HG02885 (cell line): ENCODE data around the gene TMEM184A.

Experiments used
- ATAC-seq: cut with Tn5 transposase; IDR thresholded peaks from one replicate; pipeline ENCODE4 v1.9.1; 2021; ENCODE audit warnings: mild to moderate bottlenecking; ENCODE audit not compliant: unreplicated experiment, poor library complexity

TMEM184A gene

DNA sequence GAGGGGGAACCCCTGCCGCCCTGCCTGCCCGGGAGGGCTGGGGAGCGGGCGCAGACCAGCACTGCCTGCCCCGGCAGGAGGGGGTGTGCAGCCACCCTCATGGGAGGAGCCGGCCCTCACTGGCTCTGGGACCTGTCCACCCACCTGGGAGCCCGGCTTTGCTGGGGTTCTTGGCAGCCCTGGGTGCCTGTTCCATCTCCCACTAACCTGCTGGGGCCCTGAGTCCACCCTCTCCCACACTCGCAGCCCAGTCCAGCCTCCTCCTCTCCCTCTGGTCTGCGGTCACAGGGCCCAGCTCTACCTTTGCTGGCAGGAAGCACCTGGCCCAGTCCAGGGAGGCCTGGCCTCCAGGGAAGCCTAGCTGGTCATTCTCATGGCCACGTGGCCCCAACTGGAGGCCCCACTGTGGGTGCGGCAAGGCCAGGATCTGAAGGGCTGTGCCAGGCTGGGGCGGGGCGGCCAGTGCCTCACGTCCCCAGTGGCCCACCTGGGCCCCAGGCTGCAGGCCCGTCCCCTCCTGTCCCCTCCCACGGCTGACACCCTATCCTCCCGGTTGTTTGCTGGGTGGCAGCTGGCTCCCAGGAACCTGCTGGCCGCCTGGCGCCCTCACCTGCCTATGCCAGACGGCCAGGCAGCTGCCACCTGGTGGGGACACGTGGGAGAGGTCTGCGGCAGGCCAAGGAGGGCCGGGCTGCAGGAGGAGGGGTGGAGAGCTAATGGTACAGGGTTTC lies at the start of gene TMEM184A:
Gene TMEM184A (minus strand): TSS at position 393 of the 731 bp plus-strand sequence. CDS start 721 bp downstream, outside the sequence.
- ATAC-seq: no peak

DNA sequence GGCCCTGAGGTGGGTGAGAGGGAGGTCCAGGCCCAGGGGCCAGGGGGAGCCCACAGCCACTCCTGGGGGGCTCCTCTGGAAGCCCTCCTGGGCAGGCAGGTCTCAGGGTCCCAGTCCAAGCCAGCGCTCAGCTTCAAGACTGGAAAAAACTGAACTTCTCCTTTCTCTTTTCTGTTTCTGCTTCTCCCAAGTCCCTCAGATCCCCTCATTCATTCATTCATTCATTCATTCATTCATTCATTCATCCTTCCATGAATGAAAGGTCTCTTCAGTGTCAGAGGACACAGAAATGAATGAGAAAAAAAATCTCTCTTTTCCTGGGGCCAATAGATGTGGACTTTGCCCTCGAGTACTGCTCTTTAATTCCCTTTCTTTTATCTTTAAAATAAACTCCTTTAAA lies 48.4 kb upstream of the TMEM184A start:
- ATAC-seq: no peak

DNA sequence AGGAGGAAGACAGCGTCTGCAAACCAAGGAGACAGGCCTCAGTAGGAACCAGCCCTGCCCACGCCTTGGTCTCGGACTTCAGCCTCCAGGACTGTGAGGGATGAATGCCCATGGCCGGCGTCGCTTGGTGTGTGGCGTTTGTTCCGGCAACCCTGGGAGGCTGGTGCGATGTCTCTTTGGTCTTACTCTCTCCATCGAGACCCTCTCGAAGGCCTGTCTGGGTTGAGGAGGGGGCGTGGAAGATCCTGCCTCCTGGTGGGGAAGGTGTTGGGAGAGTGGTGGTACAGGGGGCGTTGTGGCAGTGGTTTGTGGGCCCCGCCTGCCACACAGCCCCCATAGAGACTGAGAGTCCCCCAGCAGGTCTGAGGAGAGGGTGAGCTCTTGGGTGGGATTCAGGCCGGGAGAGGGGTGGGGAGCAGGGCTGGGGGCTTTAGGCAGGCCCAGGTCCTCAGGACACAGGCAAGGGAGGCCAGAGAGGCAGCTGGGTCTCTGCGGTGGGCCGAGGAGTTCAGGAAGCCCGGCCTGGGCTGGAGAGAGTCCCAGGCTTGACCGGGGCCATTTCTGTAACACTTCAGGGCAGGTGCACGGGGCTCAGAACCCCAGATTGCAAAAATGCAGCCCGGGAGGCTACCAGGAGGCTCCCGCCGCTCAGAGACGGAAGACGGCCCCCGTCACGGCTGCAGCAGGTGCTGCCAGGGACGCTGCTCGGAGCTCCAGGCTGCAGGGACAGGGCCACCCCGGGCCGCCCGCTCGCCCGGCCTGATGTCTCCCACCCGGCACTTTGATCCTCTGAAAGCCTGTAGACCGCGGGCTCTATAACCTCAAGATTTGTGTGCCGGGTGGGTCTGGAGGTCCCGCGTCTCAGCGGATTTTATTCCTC lies 47.6 kb upstream of the TMEM184A start:
- no peak for ATAC-seq

DNA sequence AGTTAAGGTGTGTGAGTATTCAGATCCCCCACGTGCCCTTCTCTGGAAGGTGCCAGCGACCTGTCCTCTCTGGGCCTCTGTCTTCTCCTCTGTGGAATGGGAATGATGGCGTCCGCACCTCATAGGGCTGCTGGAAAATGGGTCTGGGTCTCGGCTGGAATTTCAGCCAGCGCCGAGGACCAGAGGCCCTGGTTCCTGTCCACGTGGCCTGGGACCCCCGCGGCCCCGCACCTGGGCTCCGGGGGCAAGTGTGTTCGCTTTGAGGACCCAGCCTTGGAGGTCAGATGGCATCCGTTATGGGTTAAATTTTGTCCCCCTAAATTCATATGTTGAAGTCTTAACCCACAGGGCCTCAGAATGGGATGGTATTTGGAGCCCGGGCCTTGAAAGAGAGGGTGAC lies 46.4 kb upstream of the TMEM184A start:
- no peak for ATAC-seq

DNA sequence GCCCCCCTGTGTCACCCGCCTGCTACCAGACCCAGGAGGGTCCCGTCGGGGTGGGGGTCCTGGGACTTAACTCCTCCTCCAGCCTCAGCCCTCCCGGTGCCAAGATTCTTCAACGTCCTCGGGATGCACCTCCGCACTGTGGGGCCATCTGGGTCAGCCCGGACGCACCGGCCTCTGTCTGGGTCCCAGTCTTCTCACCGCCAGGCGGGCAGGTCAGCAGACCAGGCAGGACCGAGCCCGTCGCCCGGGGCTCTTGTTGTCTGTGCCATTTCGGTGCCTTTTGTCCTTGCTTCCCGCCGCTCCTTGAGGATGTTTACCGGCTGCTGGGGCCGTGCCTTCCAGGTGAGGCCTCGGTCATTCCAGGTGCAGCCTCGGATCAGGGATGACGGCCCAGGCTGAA lies 46.0 kb upstream of the TMEM184A start:
- no peak for ATAC-seq

DNA sequence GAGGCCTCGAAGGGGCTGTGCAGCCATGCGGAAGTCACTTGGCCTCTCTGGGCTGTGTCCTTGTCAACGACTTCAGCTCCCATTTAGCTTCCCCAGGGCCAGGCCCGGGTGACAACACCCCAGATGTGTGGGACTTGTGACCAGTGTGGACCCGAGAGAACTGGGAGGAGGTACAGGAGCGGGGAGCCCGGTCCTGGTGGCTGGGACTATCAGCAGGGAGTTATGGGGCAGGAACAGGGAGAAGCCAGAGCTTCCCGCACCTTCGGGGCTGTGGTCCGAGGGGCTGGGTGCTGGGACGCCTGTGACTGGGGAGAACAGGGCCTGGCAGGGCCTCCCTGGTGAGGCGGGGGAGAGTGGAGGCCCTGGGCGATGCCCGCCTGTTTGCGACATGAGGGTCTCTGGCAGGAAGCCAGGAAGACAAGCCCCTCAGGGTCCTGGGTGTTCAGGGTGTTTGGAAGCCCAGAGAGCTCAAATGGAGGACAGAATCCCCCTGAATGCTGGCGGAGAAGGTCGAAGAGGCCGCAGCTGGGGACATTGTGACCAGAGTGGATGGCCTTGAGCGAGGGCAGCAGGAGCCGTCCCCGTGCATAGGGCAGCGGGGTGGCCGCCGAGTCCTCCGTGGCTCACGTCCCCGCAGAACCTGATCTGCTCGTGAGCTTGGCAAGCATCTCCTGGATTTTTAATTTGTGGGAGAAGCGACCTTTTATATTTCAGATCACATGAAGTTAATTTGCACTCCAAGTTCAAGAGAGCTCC lies 43.8 kb upstream of the TMEM184A start:
- ATAC-seq: no peak

DNA sequence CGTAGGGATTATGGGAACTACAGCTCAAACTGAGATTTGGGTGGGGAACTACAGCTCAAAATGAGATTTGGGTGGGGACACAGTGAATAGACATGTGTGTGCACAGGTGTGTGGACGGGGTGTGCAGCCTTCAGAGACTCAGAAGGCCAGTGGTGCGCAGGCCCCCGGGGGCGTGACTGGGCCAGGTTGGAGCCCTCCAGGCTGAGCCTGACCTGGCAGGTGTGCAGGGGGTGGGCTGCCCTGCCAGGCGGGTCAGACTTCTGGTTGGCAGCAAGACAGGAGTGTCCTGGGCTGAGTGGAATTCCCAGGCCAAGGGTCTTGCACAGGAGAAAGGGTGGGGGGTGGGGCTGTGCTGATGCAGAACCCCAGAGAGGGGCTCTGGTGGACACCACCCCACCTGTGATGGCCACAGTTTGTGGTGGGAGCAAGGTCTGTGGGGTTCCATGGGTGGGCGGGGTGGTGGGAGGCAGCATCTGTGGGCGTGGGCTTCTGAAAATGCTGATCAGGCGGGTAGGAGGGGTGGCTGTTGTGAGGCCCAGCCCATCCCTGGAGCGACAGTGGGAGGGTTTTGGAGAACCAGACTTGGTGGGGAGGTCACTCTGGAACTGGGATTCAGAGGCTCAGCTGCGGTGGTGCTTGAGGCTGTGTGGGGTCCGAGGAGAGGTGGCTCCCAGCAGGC lies 43.1 kb upstream of the TMEM184A start:
- no peak for ATAC-seq

DNA sequence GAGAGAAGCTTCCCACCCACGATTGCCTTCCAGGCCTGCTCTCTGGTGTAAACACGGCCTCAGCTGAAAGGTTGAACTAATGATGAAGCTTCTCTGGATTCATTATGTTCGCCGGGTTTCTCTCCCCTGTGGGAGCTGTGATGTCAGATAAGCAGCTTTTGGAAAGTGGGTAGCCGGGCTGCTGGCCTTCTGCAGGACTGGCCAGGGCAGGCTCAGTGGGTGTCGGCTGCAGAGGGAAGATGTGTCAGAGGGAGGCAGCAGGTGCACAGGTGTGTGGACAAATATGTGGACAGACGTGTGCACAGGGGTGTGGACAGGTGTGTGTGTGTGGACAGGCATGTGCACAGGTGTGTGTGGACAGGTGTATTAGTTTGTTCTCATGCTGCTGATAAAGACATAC lies 42.3 kb upstream of the TMEM184A start:
- ATAC-seq: no peak

DNA sequence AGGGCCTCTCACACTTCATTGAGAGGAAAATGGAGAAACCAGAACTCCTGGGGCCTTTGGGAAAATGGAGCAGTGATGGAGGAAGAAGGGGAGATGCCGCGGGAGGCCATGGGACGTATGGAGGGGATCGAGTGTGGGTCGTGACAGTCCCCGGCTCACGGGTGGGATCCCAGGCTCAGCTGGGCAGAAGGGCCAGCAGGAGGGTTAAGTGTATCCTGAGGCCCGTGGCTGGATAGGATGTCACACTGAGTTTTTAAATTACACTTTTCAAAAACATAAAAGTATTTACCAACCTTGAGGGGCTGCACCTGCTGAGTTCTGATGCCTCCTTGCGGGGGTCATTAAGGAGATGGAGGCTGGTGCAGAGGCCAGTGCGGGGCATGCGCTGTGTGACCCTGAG lies 41.8 kb upstream of the TMEM184A start:
- no peak for ATAC-seq

DNA sequence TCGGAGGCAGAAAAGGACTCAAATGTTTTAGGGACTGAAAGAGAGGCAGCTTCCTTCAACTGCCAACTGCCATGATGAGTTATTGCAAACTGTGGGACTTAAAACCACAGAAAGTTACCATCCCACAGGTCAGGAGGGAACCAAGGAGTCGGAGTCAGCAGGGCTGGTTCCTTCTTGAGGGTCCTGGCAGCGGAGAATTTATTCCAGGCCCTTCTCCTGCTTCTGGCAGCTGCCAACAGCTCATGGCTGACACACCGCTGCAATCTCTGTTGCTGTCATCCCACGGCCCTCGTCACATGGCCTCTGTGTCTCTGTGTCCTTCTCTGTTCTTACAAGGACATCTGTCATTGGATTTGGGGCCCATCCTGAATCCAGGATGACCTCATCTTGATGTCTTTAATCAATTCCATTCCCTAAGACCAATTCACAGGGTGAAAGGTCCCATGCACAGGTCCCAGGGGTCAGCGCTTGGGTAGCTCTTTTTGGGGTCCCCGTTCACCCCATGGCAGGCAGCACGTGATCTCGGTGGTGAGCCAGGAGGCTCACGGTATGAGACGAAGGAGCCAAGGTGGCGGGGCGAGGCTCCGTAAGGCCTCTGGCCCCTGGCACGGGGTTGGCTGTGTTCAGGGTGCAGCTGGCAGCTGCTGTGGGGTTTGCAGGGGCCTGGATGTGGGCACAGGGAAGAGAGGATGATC lies 41.2 kb upstream of the TMEM184A start:
- ATAC-seq: no peak

DNA sequence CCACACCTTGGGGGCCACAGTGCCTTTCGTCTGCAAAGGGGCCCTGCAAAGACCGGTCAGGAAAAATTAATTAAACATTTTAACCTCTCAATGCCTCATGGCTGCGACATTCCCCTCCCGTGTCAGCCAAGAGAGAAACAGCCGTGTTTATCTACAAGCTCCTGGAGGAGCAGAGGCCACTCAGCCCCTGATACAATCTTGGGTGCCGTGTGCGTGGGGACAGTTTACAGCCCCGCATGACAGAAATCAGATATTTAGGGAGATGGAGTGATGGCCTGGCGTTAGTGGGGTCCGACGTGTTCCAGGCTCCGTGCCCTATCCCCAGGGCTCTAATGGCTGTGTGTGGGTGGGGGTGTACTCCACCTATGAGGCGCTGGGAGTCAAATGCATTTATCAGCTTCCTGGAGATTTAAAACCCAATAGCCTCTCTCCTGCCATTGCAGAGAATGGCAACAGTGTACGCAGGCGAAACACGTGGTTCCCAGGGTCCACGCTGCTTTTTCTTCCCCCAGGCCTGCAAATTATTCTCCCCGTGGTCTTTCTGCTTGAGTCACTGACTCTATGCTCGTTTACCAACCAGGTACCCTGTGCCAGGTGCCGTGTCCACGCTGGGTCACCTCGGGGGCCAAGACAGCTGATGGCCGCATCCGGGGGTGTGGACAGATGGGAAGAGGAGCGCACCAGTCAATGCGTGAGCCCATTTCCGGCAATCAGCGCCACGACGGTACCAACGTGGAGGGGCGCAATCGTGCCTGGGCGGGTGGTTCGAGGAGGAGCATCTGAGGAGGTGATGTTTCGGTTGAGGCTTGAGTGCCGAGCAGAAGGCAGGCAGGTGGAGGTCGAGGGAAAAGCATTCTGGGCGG lies 40.4 kb upstream of the TMEM184A start:
- ATAC-seq: no peak

DNA sequence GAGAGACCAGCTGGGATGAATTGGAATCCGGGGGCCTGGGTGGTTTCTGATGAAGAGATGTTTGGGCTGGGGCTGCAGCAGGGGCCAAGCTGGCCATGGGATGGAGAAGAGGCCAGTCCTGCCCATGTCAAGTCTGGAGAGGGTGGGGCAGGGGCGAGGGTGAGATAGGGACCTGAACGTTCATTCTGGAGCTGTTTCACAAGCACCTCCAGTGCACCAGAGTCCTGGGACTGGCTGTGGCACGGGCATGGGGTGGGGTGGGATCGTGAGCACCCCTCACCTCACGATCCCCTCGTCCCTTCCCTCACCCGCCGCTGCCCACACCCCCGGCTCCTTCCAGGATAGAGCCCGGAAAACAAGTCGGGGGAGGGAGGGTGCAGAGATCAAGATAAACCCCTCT lies 39.6 kb upstream of the TMEM184A start:
- no peak for ATAC-seq

DNA sequence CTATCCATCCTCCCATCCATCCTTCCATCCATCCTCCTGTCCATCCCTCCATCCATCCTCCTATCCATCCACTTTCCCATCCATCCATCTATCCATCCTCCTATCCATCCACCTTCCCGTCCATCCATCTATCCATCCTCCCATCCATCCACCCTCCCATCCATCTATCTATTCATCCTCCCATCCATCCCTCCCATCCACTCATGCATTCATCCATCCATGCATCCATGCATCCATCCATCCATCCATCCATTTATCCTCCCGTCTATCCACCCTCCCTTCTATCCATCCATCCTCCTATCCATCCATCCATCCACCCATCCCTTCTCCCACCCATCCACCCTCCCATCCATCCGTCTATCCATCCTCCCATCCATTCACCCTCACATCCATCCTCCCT lies 39.0 kb upstream of the TMEM184A start:
- ATAC-seq: no peak

DNA sequence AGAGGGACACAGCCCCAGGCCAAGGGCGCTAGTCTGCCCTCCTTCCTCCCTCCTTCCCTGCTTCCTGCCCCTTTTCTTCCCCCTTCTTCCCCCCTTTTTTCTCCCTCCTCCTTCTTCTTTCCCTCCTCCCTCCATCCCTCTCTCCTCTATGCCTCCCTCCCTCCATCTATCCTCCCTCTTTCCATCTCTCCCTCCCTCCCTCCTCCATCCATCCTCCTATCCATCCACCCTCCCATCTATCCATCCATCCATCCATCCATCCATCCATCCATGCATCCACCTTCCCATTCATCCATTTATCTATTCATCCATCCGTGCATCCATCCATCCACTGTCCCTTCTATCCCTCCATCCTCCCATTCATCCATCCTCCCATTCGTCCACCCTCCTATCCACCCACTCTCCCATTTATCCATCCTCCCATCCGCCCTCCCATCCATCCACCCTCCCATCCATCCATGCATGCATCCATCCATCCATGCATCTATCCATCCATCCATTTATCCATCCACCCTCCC lies 38.0 kb upstream of the TMEM184A start:
- no peak for ATAC-seq

DNA sequence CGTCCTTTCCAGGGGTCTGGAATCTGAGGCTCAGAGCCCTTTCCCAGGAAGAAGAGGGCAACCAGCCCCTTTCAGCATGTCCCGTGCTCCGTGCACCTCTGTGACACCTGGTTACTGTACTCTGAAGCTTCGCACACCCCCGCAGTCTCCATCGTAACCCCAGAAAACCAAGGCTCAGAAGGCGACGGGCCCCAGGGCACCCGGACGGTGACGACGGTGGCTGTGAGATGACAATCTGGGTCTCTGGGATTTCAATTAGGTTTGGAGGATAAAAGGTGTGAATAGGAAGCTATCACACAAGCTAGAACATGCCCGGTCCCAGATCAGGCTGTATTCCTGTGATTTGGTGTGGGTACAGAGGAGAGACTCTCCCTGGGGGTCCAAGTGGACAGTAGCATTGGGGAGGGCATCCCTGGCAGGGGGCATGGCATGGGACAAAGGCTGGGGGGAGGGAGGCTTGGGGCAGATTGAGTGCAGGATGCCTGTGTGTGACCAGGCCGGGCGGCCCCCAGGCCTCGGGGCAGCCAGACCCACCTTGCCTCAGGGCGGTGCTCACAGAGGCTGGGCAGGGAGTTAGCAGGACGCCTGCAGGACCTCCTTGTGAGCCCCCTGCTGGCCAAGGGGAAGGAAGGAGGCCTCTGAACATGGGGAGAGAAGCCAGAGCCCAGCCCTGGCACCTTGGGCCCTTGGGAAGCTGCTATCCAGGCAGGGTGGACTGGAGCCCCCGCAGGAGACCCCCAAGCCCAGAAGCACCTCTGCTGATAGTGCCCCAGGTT lies 37.3 kb upstream of the TMEM184A start:
- ATAC-seq: no peak

DNA sequence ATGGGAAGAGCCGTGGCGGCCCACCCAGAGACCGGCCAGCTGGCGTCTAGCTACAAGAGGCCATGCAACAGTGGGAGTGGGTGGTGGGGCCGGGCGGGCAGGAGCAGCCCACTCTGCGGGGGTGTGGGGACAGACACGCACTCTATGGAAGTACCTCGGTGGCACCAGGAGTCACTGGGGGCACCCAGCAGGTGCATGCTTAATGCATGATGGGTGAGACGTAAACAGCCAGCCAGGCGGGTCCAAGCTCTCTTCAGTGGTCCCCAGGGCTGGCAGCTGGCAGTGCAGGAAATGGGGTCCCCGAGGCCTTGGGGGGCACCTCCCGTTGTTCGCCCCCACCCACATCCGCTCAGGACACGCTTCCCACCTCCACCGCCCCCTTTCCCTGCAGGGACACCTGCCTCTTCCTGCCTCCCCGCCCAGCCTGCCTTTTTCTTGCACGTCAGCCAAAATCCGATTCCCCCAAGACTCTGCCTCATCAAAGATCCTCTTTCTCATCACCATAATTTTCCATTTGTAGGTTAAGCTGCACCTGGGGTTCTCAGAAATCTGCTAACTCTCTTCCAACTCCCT lies 36.4 kb upstream of the TMEM184A start:
- no peak for ATAC-seq

DNA sequence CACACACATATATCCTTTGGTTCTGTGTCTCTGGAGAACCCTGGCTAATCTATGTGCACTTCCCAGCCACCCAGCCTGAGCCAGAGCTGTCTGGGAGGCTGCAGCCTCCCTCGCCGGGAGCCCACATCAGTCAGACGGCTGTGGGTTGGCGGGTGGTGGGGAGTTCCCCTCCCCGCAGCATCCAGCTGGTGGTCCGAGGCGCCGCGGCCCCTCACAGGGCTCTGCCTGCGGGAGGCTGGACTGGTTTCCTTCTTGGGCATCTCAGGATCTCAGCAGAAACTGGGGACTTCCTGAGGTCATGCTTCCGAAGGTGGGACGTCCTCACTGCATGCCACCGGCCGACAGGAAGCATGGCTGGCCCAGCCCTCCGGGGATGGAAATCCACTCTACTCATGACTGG lies 35.9 kb upstream of the TMEM184A start:
- no peak for ATAC-seq

DNA sequence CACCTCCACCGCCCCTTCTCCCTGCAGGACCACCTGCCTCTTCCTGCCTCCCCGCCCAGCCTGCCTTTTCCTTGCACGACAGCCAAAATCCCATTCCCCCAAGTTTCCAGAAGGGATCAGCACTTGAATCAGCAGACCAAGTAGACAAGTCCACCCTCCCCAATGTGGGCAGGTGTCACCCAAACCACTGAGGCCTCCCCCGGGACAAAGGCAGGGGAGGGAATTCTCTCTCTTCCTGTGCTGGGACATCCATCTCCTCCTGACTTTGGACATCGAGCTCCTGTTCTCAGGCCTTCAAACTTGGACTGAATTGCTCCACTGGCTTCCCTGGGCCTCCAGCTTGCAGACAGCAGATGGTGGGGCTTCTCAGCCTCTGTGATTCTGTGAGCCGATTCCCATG lies 35.4 kb upstream of the TMEM184A start:
- no peak for ATAC-seq
